ENCODE data around the gene PAEP. TPM values are rescaled to one million over a fixed set of nuclear protein-coding genes. Genes with fewer than 3 reads are reported as not detected.

PAEP gene
- total and polyA plus RNA-seq, 4 donors = not detected

DNA sequence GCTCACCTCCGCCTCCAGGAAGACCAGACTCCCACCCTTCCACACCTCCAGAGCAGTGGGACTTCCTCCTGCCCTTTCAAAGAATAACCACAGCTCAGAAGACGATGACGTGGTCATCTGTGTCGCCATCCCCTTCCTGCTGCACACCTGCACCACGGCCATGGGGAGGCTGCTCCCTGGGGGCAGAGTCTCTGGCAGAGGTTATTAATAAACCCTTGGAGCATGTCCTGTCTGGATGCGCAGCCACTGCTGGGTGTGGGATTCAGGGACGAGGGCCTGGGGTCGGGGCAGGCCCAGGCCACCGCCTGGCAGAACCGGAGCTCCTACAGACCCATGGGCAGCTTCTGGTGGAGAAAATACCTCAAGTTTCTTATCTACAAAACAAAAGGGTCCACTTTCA, 5.0 kb downstream of the PAEP start:
- Histone ChIP-seq H3K9me3 (ENCODE audit: control insufficient read depth in 4 of 4, low read length in 3 of 4) (peaks cover 0 to 3% (median 0%) of the 10 kb centered on the region in 4 donors), H3K9ac (ENCODE audit: low read depth in 1 of 2, low read length in 2 of 2) (no peak overlapping the region), H3K4me1 (ENCODE audit: control insufficient read depth in 4 of 4, insufficient read depth in 4 of 4, low read length in 3 of 4) (no peaks in the 10 kb centered on the region), H3K27me3 (ENCODE audit: control insufficient read depth in 4 of 4, insufficient read depth in 4 of 4, low read length in 3 of 4) (peaks cover 0 to 3% (median 0%) of the 10 kb centered on the region in 4 donors), H3K4me3 (ENCODE audit: low read depth in 1 of 3, low read length in 3 of 3) (no peak overlapping the region), H3K36me3 (ENCODE audit: control insufficient read depth in 4 of 4, insufficient read depth in 3 of 4, low read depth in 1 of 4, low read length in 3 of 4) (no peaks in the 10 kb centered on the region), H3K27ac (ENCODE audit: low read depth in 1 of 2, low read length in 2 of 2) (no peak overlapping the region)
- DNase-seq (ENCODE audit: low spot score) = no peak
- no peak for TF ChIP-seq HNF4A (conservative IDR thresholded peaks at IDR 0.05)
- TF ChIP-seq, protein P1, sequence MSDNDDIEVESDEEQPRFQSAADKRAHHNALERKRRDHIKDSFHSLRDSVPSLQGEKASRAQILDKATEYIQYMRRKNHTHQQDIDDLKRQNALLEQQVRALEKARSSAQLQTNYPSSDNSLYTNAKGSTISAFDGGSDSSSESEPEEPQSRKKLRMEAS (IDR thresholded peaks at IDR 0.05) = no peak
- TF ChIP-seq GABPA (IDR thresholded peaks at IDR 0.05 in 1 of 2, conservative IDR thresholded peaks at IDR 0.05 in 1 of 2) = no peak
- no peak for TF ChIP-seq HNF4G (IDR thresholded peaks at IDR 0.05)
- TF ChIP-seq, protein P2, sequence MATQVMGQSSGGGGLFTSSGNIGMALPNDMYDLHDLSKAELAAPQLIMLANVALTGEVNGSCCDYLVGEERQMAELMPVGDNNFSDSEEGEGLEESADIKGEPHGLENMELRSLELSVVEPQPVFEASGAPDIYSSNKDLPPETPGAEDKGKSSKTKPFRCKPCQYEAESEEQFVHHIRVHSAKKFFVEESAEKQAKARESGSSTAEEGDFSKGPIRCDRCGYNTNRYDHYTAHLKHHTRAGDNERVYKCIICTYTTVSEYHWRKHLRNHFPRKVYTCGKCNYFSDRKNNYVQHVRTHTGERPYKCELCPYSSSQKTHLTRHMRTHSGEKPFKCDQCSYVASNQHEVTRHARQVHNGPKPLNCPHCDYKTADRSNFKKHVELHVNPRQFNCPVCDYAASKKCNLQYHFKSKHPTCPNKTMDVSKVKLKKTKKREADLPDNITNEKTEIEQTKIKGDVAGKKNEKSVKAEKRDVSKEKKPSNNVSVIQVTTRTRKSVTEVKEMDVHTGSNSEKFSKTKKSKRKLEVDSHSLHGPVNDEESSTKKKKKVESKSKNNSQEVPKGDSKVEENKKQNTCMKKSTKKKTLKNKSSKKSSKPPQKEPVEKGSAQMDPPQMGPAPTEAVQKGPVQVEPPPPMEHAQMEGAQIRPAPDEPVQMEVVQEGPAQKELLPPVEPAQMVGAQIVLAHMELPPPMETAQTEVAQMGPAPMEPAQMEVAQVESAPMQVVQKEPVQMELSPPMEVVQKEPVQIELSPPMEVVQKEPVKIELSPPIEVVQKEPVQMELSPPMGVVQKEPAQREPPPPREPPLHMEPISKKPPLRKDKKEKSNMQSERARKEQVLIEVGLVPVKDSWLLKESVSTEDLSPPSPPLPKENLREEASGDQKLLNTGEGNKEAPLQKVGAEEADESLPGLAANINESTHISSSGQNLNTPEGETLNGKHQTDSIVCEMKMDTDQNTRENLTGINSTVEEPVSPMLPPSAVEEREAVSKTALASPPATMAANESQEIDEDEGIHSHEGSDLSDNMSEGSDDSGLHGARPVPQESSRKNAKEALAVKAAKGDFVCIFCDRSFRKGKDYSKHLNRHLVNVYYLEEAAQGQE (IDR thresholded peaks at IDR 0.05) = no peak
- no peak for TF ChIP-seq NR2F2 (IDR thresholded peaks at IDR 0.05)
- TF ChIP-seq RAD21 (IDR thresholded peaks at IDR 0.05) = no peak
- TF ChIP-seq FOXA2 (IDR thresholded peaks at IDR 0.05) = no peak
- TF ChIP-seq SP1 (IDR thresholded peaks at IDR 0.05) = no peak
- TF ChIP-seq, protein P3, sequence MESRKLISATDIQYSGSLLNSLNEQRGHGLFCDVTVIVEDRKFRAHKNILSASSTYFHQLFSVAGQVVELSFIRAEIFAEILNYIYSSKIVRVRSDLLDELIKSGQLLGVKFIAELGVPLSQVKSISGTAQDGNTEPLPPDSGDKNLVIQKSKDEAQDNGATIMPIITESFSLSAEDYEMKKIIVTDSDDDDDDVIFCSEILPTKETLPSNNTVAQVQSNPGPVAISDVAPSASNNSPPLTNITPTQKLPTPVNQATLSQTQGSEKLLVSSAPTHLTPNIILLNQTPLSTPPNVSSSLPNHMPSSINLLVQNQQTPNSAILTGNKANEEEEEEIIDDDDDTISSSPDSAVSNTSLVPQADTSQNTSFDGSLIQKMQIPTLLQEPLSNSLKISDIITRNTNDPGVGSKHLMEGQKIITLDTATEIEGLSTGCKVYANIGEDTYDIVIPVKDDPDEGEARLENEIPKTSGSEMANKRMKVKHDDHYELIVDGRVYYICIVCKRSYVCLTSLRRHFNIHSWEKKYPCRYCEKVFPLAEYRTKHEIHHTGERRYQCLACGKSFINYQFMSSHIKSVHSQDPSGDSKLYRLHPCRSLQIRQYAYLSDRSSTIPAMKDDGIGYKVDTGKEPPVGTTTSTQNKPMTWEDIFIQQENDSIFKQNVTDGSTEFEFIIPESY (IDR thresholded peaks at IDR 0.05) = no peak
- no peak for TF ChIP-seq FOXA1 (IDR thresholded peaks at IDR 0.05)
- TF ChIP-seq EGR1 (IDR thresholded peaks at IDR 0.05; ENCODE audit: low read depth in 2 of 2) = no peak
- 61% methylated on average over 10 of the region's 10 CpGs for WGBS

DNA sequence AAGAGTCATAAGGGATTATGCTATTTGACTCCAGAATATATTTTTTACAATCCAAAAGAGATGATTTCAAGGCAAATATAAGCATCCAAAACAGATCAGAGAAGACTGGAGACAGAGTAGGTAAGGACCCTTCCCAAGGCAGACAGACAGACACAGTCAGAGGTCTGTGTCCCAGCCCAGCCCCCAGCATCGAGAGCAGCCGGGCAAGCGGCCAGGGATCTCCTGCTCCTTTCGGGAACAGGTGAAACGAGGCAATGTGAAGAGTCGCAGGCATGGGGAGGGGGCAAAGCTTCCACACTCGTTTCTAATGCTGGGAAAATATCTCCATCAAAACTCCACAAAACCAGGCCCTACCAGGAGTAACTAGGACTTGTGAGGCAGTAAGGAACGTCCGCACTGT, 5.8 kb downstream of the PAEP start:
- Histone ChIP-seq H3K9ac (ENCODE audit: low read depth in 1 of 2, low read length in 2 of 2) (no peak overlapping the region), H3K27me3 (ENCODE audit: control insufficient read depth in 4 of 4, insufficient read depth in 4 of 4, low read length in 3 of 4) (peaks cover 0 to 10% (median 0%) of the 10 kb centered on the region in 4 donors), H3K27ac (ENCODE audit: low read depth in 1 of 2, low read length in 2 of 2) (no peak overlapping the region), H3K4me3 (ENCODE audit: low read depth in 1 of 3, low read length in 3 of 3) (no peak overlapping the region), H3K4me1 (ENCODE audit: control insufficient read depth in 4 of 4, insufficient read depth in 4 of 4, low read length in 3 of 4) (no peaks in the 10 kb centered on the region), H3K36me3 (ENCODE audit: control insufficient read depth in 4 of 4, insufficient read depth in 3 of 4, low read depth in 1 of 4, low read length in 3 of 4) (no peaks in the 10 kb centered on the region), H3K9me3 (ENCODE audit: control insufficient read depth in 4 of 4, low read length in 3 of 4) (peaks cover 0 to under 1% (median 0%) of the 10 kb centered on the region in 4 donors)
- no peak for DNase-seq (ENCODE audit: low spot score)
- WGBS = 55% methylated on average over 9 of the region's 9 CpGs
- TF ChIP-seq TAF1 (conservative IDR thresholded peaks at IDR 0.05) = no peak
- TF ChIP-seq RAD21 (IDR thresholded peaks at IDR 0.05) = no peak
- TF ChIP-seq JUND (IDR thresholded peaks at IDR 0.05) = no peak
- no peak for TF ChIP-seq GABPA (IDR thresholded peaks at IDR 0.05 in 1 of 2, conservative IDR thresholded peaks at IDR 0.05 in 1 of 2)
- TF ChIP-seq HNF4G (IDR thresholded peaks at IDR 0.05) = no peak
- no peak for TF ChIP-seq FOXA2 (IDR thresholded peaks at IDR 0.05)
- no peak for TF ChIP-seq RXRA (IDR thresholded peaks at IDR 0.05)
- TF ChIP-seq SP1 (IDR thresholded peaks at IDR 0.05) = no peak
- no peak for TF ChIP-seq EGR1 (IDR thresholded peaks at IDR 0.05; ENCODE audit: low read depth in 2 of 2)
- TF ChIP-seq, protein P4, sequence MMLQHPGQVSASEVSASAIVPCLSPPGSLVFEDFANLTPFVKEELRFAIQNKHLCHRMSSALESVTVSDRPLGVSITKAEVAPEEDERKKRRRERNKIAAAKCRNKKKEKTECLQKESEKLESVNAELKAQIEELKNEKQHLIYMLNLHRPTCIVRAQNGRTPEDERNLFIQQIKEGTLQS (IDR thresholded peaks at IDR 0.05) = no peak
- TF ChIP-seq, protein P2 (IDR thresholded peaks at IDR 0.05) = no peak
